AG08395 (cell line): Measurements from ENCODE around the gene RASA1.

Source experiments
- DNase-seq: peaks from one replicate; pipeline ENCODE4 v3.0.0; 2012; ENCODE audit warnings: mixed read lengths, low spot score

RASA1 gene

GRCh38 chr5:87403899-87404298 is 136.2 kb downstream of the RASA1 start:
- no peak for DNase-seq

DNA sequence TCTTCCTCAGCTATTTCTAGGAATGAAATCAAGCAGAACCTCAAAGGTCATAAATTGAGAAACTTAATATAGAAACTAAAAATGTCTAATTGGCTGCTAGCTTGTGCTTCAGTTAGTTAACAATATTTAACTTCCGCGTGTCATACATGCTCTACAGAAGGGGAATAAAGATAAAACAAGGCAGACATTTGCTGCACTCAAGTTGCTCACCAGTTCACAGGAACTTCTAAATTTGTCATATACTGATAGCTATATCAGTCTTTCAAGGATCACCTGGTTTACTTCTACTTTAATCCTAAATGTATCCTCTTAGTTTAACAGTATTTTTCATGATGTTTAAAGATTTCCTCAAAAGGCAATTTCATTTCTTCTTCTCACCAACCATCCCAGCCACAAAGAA is 136.7 kb downstream of the RASA1 start:
- DNase-seq = no peak

GRCh38 chr5:87405472-87406155 is 137.9 kb downstream of the RASA1 start:
- no peak for DNase-seq

DNA sequence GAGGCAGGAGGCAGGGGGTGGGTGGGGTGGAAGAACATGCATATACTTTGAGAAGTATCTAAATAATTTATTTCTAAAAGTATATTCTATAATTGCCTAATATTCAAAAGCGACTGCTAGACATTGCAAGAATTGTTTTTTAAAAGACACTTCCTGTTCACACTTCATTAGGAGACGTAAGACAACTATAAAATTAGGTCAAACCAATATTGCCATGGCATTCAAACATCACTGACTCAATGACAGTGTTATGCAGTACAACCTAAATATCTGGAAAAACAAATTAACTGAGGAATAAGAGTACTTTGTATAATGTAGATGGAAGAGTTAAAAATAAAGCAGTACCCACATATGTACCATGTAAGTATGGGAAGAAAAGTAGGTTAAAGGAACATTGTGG is 140.5 kb downstream of the RASA1 start:
- DNase-seq = no peak

DNA sequence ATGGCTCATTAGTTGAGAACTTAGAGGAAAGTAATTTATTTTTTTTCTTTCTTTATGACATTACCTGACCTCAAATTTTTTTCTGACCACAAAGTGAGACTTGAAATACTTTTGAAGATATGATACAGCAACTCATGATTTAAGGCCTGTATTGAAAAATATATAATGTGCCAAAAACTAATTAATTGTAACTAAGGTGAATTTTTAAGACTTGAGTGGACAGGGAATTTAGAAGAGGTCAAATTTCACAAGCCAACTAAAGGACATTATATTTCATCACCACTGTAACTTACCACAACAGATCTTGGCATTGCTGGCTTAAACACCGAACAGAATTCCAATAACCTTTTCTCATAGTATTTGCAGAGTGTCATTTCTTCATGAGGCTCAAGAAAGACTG is 143.2 kb downstream of the RASA1 start:
- peak; percentile 61 for DNase-seq

GRCh38 chr5:87411586-87411972 is 143.9 kb downstream of the RASA1 start:
- no peak for DNase-seq

DNA sequence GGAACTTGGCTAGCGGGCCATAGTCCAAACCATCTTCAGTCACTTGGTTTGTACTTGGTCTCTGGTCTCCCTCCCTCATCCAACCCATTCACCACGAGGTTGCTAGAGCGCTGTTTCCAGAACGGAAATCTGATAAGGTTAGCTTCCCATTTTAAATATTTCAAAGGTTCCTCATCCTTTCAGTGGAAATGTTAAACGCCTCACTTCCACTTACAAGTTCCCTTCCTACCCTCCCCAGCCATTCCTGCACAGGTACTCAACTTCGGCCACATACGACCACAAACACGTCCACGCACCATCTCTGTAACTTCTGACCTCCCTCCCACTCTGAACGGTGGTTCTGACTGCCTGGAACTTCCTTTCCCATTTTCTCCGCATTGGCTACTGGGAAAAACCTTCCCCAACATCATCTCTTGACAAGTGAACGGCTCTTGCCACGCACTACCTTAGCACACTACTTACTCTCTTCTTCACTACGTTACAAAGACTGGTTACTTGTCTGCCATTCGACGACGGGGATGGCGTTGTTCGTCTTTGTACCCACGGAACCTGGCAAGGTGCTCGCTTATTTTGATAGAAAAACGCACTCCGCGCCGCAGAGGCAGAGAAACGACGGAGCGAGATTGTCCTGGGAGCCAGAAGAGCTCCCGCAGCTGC is 144.4 kb downstream of the RASA1 start:
- DNase-seq = peak; percentile 14

- peak; percentile 98 for DNase-seq
Observed at GRCh38 chr5:87412630-87413342, 145.1 kb downstream of the RASA1 start, which contains the start of gene CCNH. TSS of gene CCNH (minus strand) at chr5:87412930. CDS start at chr5:87412794, 136 bp downstream.

GRCh38 chr5:87413343-87413645 is 145.6 kb downstream of the RASA1 start:
- DNase-seq = no peak

DNA sequence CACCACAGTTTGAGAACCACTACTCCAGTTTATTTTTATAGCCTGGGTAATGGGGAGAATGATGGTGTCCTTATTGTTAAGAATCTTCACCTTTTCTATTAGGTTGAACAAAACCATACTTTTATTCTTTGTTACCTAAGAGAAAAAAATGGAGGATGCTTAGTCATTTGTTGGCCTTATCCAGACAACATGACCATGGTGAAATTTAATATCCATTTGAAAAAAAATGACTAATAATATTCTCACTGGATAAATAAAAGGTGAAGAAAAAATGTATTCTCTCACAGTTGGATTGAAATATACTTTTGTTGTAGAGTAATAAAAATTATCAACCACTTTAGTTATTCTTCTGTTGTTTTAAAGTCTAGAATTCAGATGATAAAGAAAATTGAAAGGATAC is 150.8 kb downstream of the RASA1 start:
- DNase-seq = no peak

DNA sequence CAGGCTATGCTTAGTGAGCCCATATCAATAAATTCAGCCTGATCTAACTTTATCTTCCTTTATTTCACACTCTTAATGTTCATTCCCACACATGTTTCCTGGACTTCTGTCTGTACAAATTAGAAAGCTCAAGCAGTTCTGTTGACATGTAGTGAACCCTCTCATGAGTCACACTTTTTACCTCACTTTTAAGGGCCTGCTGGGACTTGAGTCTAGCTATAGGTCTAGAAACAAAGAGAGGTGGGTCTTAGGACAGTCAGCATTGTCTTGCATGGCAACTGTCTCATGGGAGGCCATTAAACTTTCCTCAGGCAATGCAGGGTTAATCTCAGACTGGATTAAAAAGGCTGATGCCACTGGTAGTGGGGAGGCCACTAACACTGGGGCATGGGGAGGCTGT is 153.6 kb downstream of the RASA1 start:
- DNase-seq = no peak

DNA sequence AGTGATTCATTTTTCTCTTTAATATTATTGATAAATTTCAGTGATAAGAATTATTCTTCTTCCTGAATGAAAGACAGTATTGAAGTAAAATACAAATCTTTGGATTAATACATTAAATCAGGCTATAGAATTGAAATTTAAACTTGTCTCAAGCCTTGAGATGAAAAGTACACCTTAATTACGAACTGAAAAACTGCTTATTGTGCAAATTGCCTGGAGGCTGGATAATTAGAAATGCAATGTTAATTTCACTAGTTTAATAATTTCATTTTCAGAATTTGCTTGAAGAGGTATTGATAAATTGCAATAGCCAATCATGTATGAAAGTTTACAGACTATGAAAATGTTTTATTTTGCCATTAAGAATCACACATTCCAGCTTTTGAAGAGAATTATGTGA is 156.1 kb downstream of the RASA1 start:
- DNase-seq = no peak

GRCh38 chr5:87430863-87431457 is 163.3 kb downstream of the RASA1 start:
- DNase-seq = no peak

- no peak for DNase-seq
Observed at GRCh38 chr5:87432460-87432859, 164.8 kb downstream of the RASA1 start.

DNA sequence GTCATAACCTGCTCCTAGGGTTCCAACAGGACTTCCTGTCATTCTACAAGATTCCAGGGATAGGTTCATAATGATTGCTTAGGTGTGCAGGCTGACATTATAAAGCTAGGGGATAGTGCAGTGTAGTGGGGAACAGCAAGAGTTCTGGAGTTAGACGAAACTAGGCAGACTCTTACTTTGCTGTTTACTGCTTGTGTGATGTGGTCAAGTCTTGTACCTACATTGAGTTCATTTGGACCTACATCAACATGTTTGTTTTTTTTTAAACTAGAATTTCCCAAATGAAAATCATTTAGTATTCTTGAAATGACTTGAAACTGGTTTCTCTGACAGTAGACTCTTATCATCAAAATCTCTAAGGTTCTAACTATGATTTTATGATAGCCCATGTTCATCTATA is 166.3 kb downstream of the RASA1 start:
- DNase-seq = no peak

GRCh38 chr5:87434461-87434860 is 166.8 kb downstream of the RASA1 start:
- no peak for DNase-seq

- no peak for DNase-seq
Observed at GRCh38 chr5:87435144-87435694, 167.5 kb downstream of the RASA1 start.

GRCh38 chr5:87437724-87438123 is 170.0 kb downstream of the RASA1 start:
- DNase-seq = no peak

- no peak for DNase-seq
Observed at GRCh38 chr5:87438231-87438630, 170.5 kb downstream of the RASA1 start.
